Mucosa of descending colon (tissue), 3 donors: Measurements from ENCODE around the gene THADA. TPM values are rescaled to one million over a fixed set of nuclear protein-coding genes. Genes with fewer than 3 reads are reported as not detected.

Experiments used
- ATAC-seq: fragments of 200-7000 bp; cut with Tn5 transposase; one replicate; pipeline ENCODE4 v1.9.1; 2020; ENCODE audit warnings: mild to moderate bottlenecking, moderate library complexity
- DNase-seq, 3 donors: peaks; one replicate each; pipeline ENCODE4 v3.0.0-alpha.2; 2020
- H3K36me3 ChIP-seq: fragments of 200-600 bp; one replicate; pipeline ENCODE4 v1.8.0; 2021; ENCODE audit warnings: low read depth, mild to moderate bottlenecking
- H3K4me1 ChIP-seq: fragments of 200-600 bp; one replicate; pipeline ENCODE4 v1.8.0; 2021; ENCODE audit warnings: low read depth, mild to moderate bottlenecking
- H3K4me3 ChIP-seq: fragments of 200-600 bp; one replicate; pipeline ENCODE4 v1.8.0; 2021; ENCODE audit warnings: mild to moderate bottlenecking
- H3K9me3 ChIP-seq: fragments of 200-600 bp; one replicate; pipeline ENCODE4 v1.8.0; 2021; ENCODE audit warnings: mild to moderate bottlenecking
- intact Hi-C, 2 donors: fragments of 100-400 bp; cut with DNase I in 1 of 2; cut with micrococcal nuclease in 1 of 2; formaldehyde crosslinking; loops; one replicate each; pipeline versions ENCODE4 v1.11.0 to v1.11.1; 2022; cut with DNase I, micrococcal nuclease
- total RNA-seq, 3 donors: library from RNA; stranded (reverse); fragmentation: NEBNext Ultra II Directional in 2 of 3; extraction: Animal tissue kit (Norgen Biotek cat#: 25700) in 2 of 3; gene quantifications; one replicate each; pipeline versions ENCODE4 v1.2.1 to v1.2.4, GENCODE V29; 2021 to 2023
- TF ChIP-seq, protein P1 (sequence below): fragments of 200-600 bp; IDR thresholded peaks from one replicate; pipeline ENCODE4 v1.8.0; 2022; ENCODE audit warnings: antibody characterized with exemption, mild to moderate bottlenecking
- donor health status: DM: no; HTN: no; CAD: no; lungs with moderate emphysema.
- donor health status: DM: no; HTN: no; CAD: no.
- donor health status: DM: no; HTN: yes; CAD: no.

Gene THADA
- total RNA-seq, 3 donors from 2014 or later, result 20.1 to 26.7 (median 25.3) TPM

DNA sequence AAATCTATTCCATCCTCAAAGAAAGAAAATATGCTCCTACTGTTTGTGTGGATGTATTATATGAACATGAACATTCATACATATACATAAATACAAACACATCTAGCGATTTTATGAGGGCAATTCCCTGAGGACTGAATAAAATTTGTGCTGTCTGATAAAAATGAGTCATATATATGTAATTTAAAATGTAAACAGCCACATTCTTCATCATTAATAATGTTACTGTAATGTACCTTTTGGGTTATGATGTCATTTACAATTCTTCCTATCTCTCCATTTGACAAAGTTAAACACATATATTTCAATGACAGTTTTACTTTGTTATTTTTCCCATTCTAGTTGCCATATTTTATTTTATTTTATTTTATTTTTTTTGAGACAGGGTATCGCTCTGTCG lies 278.2 kb downstream of the THADA start:
- Histone ChIP-seq H3K4me1 (peaks cover 9% of the 10 kb centered on the region), H3K9me3 (no peaks in the 10 kb centered on the region), H3K4me3 (no peak overlapping the region), H3K36me3 (no peaks in the 10 kb centered on the region)
- intact Hi-C loops, result no loop called here
- DNase-seq (no peak), ATAC-seq (no peak)
- TF ChIP-seq, protein P1, sequence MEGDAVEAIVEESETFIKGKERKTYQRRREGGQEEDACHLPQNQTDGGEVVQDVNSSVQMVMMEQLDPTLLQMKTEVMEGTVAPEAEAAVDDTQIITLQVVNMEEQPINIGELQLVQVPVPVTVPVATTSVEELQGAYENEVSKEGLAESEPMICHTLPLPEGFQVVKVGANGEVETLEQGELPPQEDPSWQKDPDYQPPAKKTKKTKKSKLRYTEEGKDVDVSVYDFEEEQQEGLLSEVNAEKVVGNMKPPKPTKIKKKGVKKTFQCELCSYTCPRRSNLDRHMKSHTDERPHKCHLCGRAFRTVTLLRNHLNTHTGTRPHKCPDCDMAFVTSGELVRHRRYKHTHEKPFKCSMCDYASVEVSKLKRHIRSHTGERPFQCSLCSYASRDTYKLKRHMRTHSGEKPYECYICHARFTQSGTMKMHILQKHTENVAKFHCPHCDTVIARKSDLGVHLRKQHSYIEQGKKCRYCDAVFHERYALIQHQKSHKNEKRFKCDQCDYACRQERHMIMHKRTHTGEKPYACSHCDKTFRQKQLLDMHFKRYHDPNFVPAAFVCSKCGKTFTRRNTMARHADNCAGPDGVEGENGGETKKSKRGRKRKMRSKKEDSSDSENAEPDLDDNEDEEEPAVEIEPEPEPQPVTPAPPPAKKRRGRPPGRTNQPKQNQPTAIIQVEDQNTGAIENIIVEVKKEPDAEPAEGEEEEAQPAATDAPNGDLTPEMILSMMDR, result no peak

GRCh38 chr2:43317194-43317593 lies 278.6 kb downstream of the THADA start:
- no peaks in the 10 kb centered on the region for H3K9me3 ChIP-seq
- intact Hi-C loops, result no loop called here
- H3K4me3 ChIP-seq, result no peak overlapping the region
- peaks cover 9% of the 10 kb centered on the region for H3K4me1 ChIP-seq
- TF ChIP-seq, protein P1, result no peak
- no peak for DNase-seq
- H3K36me3 ChIP-seq, result no peaks in the 10 kb centered on the region
- no peak for ATAC-seq

DNA sequence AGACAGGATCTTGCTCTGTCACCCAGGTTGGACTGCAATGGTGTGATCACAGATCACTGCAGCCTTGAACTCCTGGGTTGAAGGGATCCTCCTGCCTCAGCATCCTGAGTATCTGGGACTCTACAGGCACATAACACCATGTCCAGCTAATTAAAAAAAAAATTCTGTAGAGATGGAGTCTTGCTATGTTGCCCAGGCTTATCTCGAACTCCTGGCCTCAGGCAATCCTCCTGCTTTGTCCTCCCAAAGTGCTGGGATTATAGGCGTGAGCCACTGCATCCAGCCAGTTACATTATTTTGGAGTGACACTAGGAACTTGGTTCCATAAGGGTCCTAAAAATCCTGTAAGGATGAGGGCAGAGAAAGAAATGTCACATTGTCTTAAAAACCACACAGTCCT lies 280.4 kb downstream of the THADA start:
- Histone ChIP-seq H3K9me3 (no peaks in the 10 kb centered on the region), H3K4me1 (peaks cover 9% of the 10 kb centered on the region), H3K36me3 (no peaks in the 10 kb centered on the region), H3K4me3 (no peak overlapping the region)
- DNase-seq (no peak), ATAC-seq (no peak)
- TF ChIP-seq, protein P1, result no peak
- intact Hi-C loops, result no loop called here

GRCh38 chr2:43314299-43314927 lies 281.4 kb downstream of the THADA start:
- H3K4me1 ChIP-seq, result peaks cover 9% of the 10 kb centered on the region
- DNase-seq (no peak), ATAC-seq (no peak)
- no peaks in the 10 kb centered on the region for H3K9me3 ChIP-seq
- no peaks in the 10 kb centered on the region for H3K36me3 ChIP-seq
- intact Hi-C loops, result no loop called here
- no peak overlapping the region for H3K4me3 ChIP-seq
- TF ChIP-seq, protein P1, result no peak

GRCh38 chr2:43313642-43314017 lies 282.2 kb downstream of the THADA start:
- no peak for ATAC-seq
- intact Hi-C loops, result no loop called here

More at GRCh38 chr2:43313642-43314017, 282.2 kb downstream of the THADA start:
- TF ChIP-seq, protein P1, result no peak
- H3K9me3 ChIP-seq, result no peaks in the 10 kb centered on the region
- no peak for DNase-seq
- H3K4me3 ChIP-seq, result no peak overlapping the region
- peaks cover 9% of the 10 kb centered on the region for H3K4me1 ChIP-seq
- H3K36me3 ChIP-seq, result no peaks in the 10 kb centered on the region
